Bone marrow (tissue), 2 donors: ENCODE results near the gene COBL.

ENCODE experiments used
- DNase-seq, 2 donors: peaks; one replicate each; lab custom pipeline; 2025; lab: John Stamatoyannopoulos, UW

Gene COBL

GRCh38 chr7:51046482-51046881, 270.1 kb downstream of the COBL start:
- DNase-seq: no peak

DNA sequence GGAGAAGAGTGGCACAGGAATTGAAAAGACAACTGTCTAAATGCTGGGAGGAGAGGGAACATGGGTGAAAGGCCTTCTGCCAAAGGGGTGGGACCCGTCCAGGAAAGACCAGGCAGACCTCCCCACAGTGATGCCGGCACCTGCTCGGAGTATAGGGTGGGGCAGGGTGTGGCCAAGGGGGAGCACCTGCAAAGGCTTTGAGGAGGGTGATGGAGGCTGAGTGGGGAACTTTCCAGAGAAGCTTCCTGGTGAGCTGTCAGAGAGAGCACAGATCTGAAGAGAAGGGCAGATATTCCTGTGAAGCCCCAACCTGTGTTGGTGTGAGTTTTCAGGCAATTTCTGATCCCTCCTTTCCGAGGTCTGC, 270.5 kb downstream of the COBL start:
- no peak for DNase-seq

DNA sequence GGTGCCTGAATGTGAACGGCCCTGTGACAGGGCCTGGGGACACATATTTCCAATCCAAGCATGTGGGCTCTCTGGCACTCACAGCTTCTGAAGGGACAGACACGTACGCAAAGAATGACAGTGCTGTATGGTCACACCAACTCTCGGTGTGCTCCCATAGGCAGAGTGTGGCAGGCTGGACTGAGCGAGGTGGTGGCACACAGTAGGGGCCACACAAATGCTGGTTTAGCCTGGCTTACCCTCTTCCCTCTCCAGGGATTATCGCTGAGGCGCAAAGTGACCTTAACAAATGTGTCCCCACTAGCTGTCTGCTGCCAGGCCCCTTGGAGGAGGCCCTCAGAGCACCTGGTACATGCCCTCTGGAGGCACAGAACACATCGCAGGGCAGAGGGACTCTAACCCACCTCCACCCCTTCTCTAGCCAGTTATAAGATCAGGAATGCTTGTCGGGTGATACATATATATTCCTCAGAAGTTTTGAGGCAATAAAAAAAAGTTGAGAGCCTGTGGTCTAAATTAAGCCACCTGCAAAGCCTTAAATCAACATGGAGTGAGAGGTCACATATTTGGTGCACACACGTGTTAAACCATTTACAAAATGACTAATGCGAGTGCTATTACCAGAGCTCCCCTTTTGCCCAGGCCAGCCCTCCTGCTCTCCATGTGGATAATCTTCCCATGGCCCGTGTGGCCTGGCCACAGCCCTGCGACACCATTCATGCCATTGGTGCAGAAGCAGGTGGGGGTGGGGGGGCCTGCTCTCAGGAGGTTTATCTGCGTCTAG, 271.1 kb downstream of the COBL start:
- DNase-seq: no peak

DNA sequence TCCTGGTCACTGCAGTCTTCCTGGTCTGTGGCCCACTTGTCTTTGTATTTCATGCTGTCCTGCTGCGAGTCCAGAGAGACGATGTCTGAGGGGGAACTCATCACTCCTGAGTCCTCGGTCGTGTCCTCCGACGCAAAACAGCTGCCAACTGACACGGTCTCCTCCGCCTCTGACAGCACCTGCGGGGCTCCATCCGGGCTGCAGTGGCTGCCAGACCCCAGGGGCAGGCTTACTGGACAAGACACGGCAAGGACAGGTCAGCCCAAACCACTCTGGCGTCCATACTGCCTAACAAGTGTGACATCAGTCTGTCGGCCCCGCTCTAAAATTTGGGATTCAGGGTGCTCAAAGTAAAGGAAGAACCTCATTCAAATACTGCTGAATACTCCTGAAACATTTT, 273.1 kb downstream of the COBL start:
- DNase-seq: no peak

- no peak for DNase-seq
Measured at GRCh38 chr7:51040787-51041186, 275.8 kb downstream of the COBL start.

DNA sequence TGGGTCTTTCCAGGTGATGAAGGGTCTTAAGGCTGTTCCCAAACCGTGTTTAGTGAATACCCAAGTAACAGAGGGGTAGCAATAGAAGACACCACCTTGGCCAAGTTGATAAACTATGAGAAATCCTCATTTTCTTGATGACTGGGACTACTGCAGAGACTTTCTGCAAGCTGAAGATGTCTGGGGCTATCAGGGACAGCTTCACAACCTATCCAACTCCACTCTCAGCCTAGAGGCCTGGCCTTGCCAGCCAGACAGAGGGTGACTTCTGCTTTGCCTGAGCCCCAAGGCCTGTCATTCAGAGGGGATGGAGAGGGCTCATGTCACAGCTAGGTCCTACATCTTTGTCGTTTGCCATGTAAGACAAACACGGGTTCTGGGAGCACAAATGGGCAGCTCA, 278.0 kb downstream of the COBL start:
- no peak for DNase-seq

DNA sequence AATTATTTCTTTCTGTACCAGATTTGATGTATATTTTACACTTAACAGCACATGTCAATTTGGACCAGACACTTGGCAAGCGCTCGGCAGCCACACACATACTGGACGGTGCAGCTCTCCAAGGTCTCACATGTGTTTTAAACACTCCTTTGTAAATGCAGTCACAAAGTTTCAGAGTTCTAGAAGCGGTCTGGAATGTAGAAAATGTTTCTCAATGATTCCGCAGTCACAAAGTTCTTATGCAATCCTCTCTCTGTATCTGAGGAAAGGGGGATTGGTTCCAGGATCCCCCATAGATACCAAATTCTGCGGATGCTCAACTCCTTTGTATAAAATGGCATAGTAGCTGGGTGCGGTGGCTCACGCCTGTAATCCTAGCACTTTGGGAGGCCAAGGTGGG, 280.9 kb downstream of the COBL start:
- no peak for DNase-seq

DNA sequence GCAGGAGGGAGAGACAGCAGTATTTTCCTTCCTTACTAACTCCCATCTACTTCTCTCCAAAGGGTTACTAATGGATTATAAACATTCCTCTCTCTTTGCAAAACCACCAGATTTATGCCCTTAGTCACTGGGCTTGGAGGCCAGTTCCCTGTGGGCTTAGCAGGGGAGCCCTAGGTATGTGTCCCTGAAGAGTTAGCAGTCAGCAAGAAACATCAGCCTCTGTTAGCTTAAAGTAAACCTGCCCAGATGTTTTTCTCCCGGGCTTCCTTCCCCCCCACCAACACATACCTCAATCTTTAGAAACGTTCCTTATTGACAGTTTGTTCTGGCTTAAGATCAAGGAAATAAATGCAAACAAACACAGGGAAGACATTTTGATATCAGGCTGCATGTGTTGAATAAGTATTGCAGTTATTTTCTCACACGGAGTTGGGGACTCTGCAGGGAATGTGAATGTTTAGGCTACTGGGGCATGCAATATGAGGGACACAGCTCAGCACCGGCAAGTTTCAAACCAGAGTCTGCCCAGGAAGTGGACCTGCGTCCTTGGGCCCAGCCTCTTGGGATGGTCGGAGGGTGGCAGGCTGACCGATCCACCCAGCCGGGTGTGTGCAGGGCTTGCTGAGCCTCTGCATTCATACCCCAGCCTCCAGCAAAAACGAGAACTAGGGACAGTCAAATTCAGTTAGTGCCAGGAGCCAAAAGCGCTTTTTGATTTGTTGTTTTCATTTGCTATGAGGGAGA, 281.9 kb downstream of the COBL start:
- DNase-seq: no peak

DNA sequence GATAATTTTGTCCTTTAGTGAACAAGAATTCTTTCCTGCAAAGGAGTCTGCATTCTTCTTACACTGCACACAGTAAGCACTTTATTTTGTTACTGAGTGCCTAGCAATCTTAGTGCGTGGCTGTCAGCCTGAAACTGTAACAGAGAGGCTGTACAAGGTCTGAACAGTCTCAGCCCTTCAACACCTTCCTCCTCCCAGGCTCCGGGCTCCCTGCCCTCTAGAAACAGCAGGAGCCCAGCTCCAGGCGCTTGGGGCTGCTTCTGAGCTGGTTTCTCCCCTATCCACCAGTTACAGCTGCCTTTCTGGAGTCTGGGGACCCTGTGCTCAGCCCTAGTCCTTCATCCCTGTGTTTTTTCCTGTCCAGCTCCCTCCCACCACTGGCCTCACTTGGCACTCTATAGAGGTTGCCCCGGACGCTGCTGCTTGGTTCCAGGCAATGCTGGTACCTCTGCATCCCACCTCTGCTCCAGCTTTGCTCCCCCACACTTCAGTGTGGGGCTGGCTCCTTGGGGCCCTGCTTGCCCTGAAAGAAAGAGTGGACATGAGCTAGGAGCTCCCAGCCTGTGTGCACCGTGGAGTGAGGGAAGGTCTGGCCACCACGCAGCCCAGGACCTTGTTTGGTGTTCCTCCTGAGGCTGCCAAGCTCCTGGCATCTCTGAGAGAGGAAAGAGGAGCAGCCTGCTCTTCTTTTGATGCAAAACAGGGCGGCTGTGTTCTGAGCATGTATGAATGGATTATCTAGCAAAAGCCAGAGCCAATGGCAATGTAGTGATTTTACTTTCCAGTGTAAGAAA, 282.7 kb downstream of the COBL start:
- DNase-seq: no peak

GRCh38 chr7:51031791-51032515, 284.7 kb downstream of the COBL start:
- DNase-seq: no peak

- no peak for DNase-seq
Measured at GRCh38 chr7:51031216-51031615, 285.4 kb downstream of the COBL start.

GRCh38 chr7:51029701-51030191, 286.9 kb downstream of the COBL start:
- no peak for DNase-seq

DNA sequence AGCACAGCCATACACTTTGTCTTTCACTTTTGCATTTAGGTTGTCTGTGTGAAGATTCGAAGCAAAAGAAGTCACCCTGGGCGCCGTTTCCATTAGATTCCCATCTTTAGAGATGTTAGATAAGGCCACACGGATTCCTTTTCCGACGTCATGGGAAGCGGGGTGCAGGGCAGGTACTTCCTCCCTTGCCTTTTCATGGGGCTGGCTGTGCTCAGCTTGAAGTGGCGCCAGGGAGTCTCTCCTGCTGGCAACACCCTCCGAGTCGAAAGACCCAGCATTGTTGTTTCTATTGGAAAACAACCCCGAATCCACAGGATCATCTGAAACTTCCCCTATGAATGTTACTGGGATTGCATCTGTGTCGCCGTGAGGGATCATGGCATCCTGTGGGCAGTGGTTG, 287.5 kb downstream of the COBL start:
- DNase-seq: no peak

GRCh38 chr7:51027935-51028830, 288.4 kb downstream of the COBL start:
- no peak for DNase-seq

DNA sequence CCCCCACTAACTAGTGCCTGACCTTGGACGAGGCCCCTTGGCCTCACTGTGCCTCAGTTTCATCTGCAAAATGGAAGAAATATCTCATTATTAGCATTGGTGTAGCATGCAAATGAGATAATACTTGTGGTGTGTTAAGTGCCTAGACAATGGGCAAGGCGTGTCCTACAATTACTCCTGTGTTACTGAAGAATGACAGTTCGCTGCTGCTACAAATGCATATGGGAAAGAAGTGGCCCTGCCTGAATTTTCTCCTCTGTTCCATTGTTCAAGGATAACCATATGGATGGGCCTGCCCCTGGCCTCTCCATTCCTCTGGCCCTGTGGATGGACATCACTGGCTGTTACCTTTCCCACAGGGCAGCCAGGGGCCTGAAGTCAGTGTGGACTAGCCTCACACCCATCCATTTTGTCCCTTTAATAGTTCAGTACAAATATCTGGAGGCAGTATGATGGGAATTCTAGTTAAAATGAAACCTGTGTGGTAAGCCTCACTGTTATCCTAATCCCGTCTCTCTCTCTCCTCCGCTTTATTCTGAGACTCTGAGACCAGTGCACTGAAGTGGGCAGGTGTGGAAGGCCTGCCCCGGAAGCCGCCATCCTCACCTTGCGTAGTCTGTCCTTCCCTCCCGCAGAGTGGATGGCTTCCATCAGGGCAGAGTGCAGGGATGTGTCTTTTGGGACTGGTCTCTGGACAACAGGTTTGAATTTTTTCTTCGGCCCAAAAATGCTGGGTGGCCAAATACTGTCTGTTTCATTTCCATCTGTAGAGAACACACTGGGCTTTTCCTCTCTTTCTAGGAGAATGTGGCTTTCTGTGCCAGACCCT, 289.3 kb downstream of the COBL start:
- DNase-seq: no peak

DNA sequence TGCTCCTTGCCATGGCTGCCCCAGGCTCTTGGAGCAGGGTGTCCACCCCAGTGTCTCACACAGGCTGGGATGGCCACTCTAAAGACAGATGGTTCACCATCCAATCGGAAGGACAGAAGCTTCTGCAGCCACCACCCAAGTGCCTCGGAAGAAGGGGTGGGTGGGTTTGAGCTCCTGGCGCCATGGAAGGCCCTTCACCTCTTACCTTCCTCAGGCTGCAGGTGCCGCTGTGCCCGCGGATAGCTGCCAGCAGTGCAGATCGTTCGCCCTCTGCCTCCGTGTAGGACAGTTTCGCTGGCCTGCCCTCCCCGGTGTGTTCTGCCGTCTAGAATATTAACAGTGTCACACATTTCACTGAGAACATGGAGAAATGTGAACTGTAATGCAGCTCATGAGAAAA, 290.3 kb downstream of the COBL start:
- no peak for DNase-seq

DNA sequence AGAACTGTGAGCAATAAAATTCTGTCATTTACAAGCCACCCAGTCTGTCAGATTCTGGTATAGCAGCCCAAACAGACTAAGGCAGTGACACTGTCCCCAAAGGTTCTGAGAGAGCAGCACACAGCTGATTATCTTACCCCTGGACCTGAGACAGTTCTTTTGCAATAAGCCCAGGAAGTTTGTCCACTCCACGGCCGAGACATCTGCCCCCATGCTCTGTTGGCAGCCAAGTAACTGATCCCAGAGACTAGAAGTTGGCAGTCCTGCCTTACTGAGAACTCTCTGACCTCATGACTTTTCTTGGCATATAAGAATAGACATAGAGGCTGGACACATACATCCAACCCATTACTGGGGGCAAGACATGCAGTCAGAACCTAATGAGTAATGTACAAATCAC, 290.9 kb downstream of the COBL start:
- DNase-seq: no peak

DNA sequence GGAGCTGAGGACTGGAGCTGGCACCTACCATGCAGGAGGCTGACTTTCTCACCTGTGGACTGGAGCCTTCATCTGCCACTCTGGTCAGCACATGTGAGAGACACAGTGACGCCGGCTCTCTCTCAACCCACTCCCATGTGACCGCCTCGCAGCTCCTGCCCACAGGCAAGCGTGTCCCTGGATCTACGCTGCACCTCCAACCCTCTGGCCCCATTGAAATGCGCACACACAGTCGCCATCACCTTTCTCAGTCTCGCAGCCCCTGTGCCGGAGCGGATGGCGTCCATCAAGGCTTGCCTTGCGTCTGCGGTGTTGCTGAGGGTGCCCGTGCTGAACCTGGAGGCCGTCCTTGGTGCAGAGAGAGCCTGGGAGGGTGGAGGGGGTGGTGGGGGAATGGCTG, 291.7 kb downstream of the COBL start:
- no peak for DNase-seq

DNA sequence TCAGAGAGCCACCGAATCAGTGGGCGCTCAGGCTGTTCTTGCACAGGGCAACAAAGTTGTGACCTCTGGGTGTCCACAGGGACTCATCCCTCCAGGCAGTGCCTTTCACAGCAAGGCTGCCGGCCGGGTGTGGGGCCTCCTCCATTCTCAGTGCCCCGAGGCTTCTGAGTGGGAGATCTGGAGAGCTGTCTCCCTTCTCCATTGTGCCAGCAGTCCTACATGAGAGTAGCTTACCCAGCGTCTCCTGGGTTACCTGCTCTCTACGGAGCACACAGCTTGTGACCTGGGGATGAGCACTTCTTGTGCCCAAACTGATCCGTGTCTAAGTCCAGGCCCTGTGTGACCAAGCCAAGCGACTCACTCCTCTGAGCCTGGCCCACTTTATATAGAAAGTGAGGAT, 293.1 kb downstream of the COBL start:
- DNase-seq: no peak

- no peak for DNase-seq
Measured at GRCh38 chr7:51022821-51023220, 293.8 kb downstream of the COBL start.
